Spleen (tissue), 11 donors: ENCODE data around the gene CLCN5. TPM values are rescaled to one million over a fixed set of nuclear protein-coding genes. Genes with fewer than 3 reads are reported as not detected.

Experiments
- DNase-seq: peaks from one replicate; pipeline ENCODE4 v3.0.0-alpha.2; 2020
- H3K27ac ChIP-seq, 8 donors: fragments of 200-600 bp; sonication (generic) in 7 of 8; 1 replicate in 4 of 8; 2 replicates in 4 of 8; pipeline versions ENCODE4 v1.5.0 to v1.8.0; 2016 to 2021; ENCODE audit warnings: inconsistent platforms in 4 of 8, mild to moderate bottlenecking in 4 of 8, moderate library complexity in 1 of 8
- H3K27me3 ChIP-seq, 7 donors: fragments of 200-600 bp; sonication (generic) in 6 of 7; replicated peaks in 1 of 7; 1 replicate in 4 of 7; 2 replicates in 3 of 7; pipeline versions ENCODE4 v1.5.0 to v1.8.0; 2016 to 2021; ENCODE audit warnings: inconsistent platforms in 3 of 7, mild to moderate bottlenecking in 1 of 7
- H3K36me3 ChIP-seq, 6 donors: fragments of 200-600 bp; sonication (generic) in 5 of 6; 1 replicate in 4 of 6; 2 replicates in 2 of 6; pipeline versions ENCODE4 v1.5.0 to v1.8.0; 2016 to 2021; ENCODE audit warnings: inconsistent platforms in 2 of 6
- H3K4me1 ChIP-seq, 6 donors: fragments of 200-600 bp; sonication (generic) in 5 of 6; 1 replicate in 3 of 6; 2 replicates in 3 of 6; pipeline versions ENCODE4 v1.5.0 to v1.8.0; 2016 to 2021; ENCODE audit warnings: inconsistent platforms in 3 of 6
- H3K4me3 ChIP-seq, 8 donors: fragments of 200-600 bp; sonication (generic) in 7 of 8; 1 replicate in 4 of 8; 2 replicates in 4 of 8; pipeline versions ENCODE4 v1.5.0 to v1.8.0; 2016 to 2021; ENCODE audit warnings: inconsistent platforms in 4 of 8, mild to moderate bottlenecking in 4 of 8, moderate library complexity in 2 of 8
- H3K9me3 ChIP-seq, 8 donors: fragments of 200-600 bp; sonication (generic) in 7 of 8; 1 replicate in 4 of 8; 2 replicates in 4 of 8; pipeline versions ENCODE4 v1.5.0 to v1.8.0; 2016 to 2021; ENCODE audit warnings: inconsistent platforms in 4 of 8
- POLR2A ChIP-seq, 3 donors: fragments of 450-650 bp; IDR thresholded peaks; one replicate each; pipeline ENCODE4 v1.5.1; 2017; ENCODE audit warnings: antibody characterized with exemption in 3 of 3, mild to moderate bottlenecking in 1 of 3
- POLR2AphosphoS5 ChIP-seq, 3 donors: sonication (generic); formaldehyde crosslinking; IDR thresholded peaks; one replicate each; pipeline ENCODE4 v1.5.1; 2017; ENCODE audit warnings: antibody characterized with exemption in 3 of 3
- WGBS, 5 donors: extraction: QIAGEN DNeasy Blood & Tissue Kit in 3 of 5; methylation state at CpG; one replicate each; pipeline versions ENCODE4 v1.1.5 to v1.1.7; 2013 to 2018; 5-methylcytosine and 5-hydroxymethylcytosine counted together
- intact Hi-C: fragments of 100-400 bp; cut with DNase I; formaldehyde crosslinking; loops from one replicate; pipeline ENCODE4 v1.15.0; 2023; ENCODE audit warnings: low total_unique reads
- polyA plus RNA-seq, 3 donors: library from polyadenylated mRNA; stranded (reverse); fragments of 200-250 nt; gene quantifications; one replicate each; pipeline ENCODE4 v1.2.1, GENCODE V29; 2013
- total RNA-seq, 7 donors: library from RNA; depleted of rRNA in 3 of 7; stranded (reverse); fragments of >200 nt in 3 of 7; fragmentation: NEBNext Ultra II Directional in 4 of 7; extraction: Animal tissue kit (Norgen Biotek cat#: 25700) in 4 of 7; gene quantifications; one replicate each; pipeline versions ENCODE4 v1.1.0 to v1.2.1, GENCODE V29; 2016 to 2021
- TF ChIP-seq, protein P1 (sequence below), 11 experiments: fragments of 200-600 bp in 7 of 11; fragments of 450-650 bp in 4 of 11; sonication (generic) in 4 of 11; IDR thresholded peaks in 8 of 11; conservative IDR thresholded peaks in 3 of 11; 1 replicate in 7 of 11; 2 replicates in 4 of 11; pipeline versions ENCODE4 v1.4.0 to v1.8.0; 2016 to 2021; ENCODE audit warnings: antibody characterized with exemption in 11 of 11, inconsistent platforms in 4 of 11, mild to moderate bottlenecking in 1 of 11
- donor health status: healthy with polysubstance abuse.
- donor health status: DM: no; HTN: no; CAD: no; lungs with moderate emphysema.
- donor health status: DM: no; HTN: no; CAD: no.
- donor health status: Bipolar disorder and iron deficiency.
- donor health status: healthy.
- donor health status: DM: no; HTN: no; CAD: no.
- donor health status: DM: yes; HTN: yes; CAD: no.

Gene CLCN5
- total and polyA plus RNA-seq, 10 donors = 0.71 to 8.9 (median 6.3) TPM

GRCh38 chrX:49949961-49950360, 27.6 kb downstream of the CLCN5 start:
- Histone ChIP-seq H3K4me1 (no peaks in the 10 kb centered on the region), H3K27ac (no peak overlapping the region), H3K36me3 (no peaks in the 10 kb centered on the region), H3K9me3 (no peaks in the 10 kb centered on the region), H3K27me3 (no peaks in the 10 kb centered on the region), H3K4me3 (no peak overlapping the region)
- intact Hi-C loops = no loop called here
- TF ChIP-seq, protein P1, sequence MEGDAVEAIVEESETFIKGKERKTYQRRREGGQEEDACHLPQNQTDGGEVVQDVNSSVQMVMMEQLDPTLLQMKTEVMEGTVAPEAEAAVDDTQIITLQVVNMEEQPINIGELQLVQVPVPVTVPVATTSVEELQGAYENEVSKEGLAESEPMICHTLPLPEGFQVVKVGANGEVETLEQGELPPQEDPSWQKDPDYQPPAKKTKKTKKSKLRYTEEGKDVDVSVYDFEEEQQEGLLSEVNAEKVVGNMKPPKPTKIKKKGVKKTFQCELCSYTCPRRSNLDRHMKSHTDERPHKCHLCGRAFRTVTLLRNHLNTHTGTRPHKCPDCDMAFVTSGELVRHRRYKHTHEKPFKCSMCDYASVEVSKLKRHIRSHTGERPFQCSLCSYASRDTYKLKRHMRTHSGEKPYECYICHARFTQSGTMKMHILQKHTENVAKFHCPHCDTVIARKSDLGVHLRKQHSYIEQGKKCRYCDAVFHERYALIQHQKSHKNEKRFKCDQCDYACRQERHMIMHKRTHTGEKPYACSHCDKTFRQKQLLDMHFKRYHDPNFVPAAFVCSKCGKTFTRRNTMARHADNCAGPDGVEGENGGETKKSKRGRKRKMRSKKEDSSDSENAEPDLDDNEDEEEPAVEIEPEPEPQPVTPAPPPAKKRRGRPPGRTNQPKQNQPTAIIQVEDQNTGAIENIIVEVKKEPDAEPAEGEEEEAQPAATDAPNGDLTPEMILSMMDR (IDR thresholded peaks at IDR 0.05 in 8 of 11, conservative IDR thresholded peaks at IDR 0.05 in 3 of 11) = no peak
- no peak for TF ChIP-seq POLR2AphosphoS5 (IDR thresholded peaks at IDR 0.05)
- no peak for TF ChIP-seq POLR2A (IDR thresholded peaks at IDR 0.05)
- no peak for DNase-seq
- 35 to 88% (median 77%) methylated on average over 1 of the region's 1 CpG for WGBS, 5 donors

GRCh38 chrX:49951524-49952193, 29.3 kb downstream of the CLCN5 start:
- TF ChIP-seq POLR2A (IDR thresholded peaks at IDR 0.05) (no peak), POLR2AphosphoS5 (IDR thresholded peaks at IDR 0.05) (no peak)
- TF ChIP-seq, protein P1 (IDR thresholded peaks at IDR 0.05 in 8 of 11, conservative IDR thresholded peaks at IDR 0.05 in 3 of 11) = no peak
- Histone ChIP-seq H3K4me3 (no peak overlapping the region), H3K27me3 (no peaks in the 10 kb centered on the region), H3K4me1 (no peaks in the 10 kb centered on the region), H3K9me3 (no peaks in the 10 kb centered on the region), H3K27ac (no peak overlapping the region), H3K36me3 (no peaks in the 10 kb centered on the region)
- no peak for DNase-seq
- WGBS, 5 donors = 62 to 100% (median 71%) methylated on average over 1 of the region's 1 CpG
- intact Hi-C loops = no loop called here

- no peaks in the 10 kb centered on the region for H3K36me3 ChIP-seq
- TF ChIP-seq, protein P1 (IDR thresholded peaks at IDR 0.05 in 8 of 11, conservative IDR thresholded peaks at IDR 0.05 in 3 of 11) = no peak
- no peak for TF ChIP-seq POLR2AphosphoS5 (IDR thresholded peaks at IDR 0.05)
- TF ChIP-seq POLR2A (IDR thresholded peaks at IDR 0.05) = no peak
- H3K9me3 ChIP-seq = no peaks in the 10 kb centered on the region
- no peak overlapping the region for H3K27ac ChIP-seq
- H3K27me3 ChIP-seq = no peaks in the 10 kb centered on the region
- H3K4me1 ChIP-seq = no peaks in the 10 kb centered on the region
- no peak overlapping the region for H3K4me3 ChIP-seq
- intact Hi-C loops = no loop called here
- DNase-seq = no peak
- 69 to 93% (median 88%) methylated on average over 2 of the region's 2 CpGs for WGBS, 5 donors
These were observed 33.9 kb downstream of the CLCN5 start for GRCh38 chrX:49956313-49956712.

DNA sequence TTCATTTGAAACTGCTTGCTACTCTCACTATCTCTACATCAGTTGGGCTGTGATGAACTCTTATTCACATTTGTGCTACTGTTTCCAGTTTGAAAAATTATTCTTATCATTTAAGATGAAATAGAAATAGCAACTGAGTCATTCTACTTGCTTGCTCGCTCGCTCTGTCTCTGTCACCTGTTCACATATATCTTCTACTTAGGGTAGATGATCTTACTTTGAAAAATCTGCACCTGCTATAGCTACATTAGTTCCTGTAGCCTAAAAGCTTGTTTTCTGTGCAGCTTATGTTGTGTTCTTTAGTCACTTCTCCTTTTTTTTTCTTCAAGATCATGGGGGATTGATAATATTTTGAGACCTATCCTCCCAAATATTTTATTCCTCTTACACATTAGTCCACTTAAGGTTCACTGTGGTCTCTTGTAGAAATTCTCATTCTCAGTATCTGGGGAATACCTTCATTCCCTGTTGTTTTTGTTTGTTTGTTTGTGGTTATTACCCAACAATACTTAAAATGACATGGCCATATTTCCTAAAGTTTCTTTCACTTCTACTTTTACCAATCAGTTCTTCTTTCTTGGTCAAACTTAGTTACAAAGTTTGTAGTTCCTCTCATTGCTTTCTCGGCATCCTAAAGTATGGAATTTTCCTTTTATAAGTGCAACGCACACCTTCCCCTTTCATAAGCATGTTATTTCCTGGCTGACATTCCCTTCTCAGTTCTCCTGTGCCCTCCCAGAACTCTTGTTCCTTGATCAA, 36.5 kb downstream of the CLCN5 start:
- Histone ChIP-seq H3K4me3 (no peak overlapping the region), H3K27me3 (no peaks in the 10 kb centered on the region), H3K36me3 (no peaks in the 10 kb centered on the region), H3K9me3 (no peaks in the 10 kb centered on the region), H3K4me1 (no peaks in the 10 kb centered on the region), H3K27ac (no peak overlapping the region)
- no peak for DNase-seq
- 56 to 75% (median 66%) methylated on average over 4 of the region's 4 CpGs for WGBS, 5 donors
- TF ChIP-seq POLR2A (IDR thresholded peaks at IDR 0.05) (no peak), POLR2AphosphoS5 (IDR thresholded peaks at IDR 0.05) (no peak)
- TF ChIP-seq, protein P1 (IDR thresholded peaks at IDR 0.05 in 8 of 11, conservative IDR thresholded peaks at IDR 0.05 in 3 of 11) = no peak
- intact Hi-C loops = no loop called here
